Neural cell (in vitro differentiated cells): ENCODE results near the gene PLIN4.

ENCODE experiments used
- CTCF ChIP-seq: fragments of 450-650 bp; IDR thresholded peaks from 2 replicates; pipeline ENCODE4 v1.5.1; 2014; ENCODE audit warnings: antibody characterized with exemption, mild to moderate bottlenecking, moderate library complexity; ENCODE audit not compliant: poor library complexity, severe bottlenecking
- EP300 ChIP-seq: fragments of 450-650 bp; conservative IDR thresholded peaks from 2 replicates; pipeline ENCODE4 v1.6.1; 2014; ENCODE audit warnings: antibody characterized with exemption, mild to moderate bottlenecking, moderate library complexity; ENCODE audit not compliant: poor library complexity, severe bottlenecking
- EZH2 ChIP-seq: fragments of 200-600, 300-800 bp; shearing (Covaris generic), sonication (generic); IDR thresholded peaks from 2 replicates; pipeline ENCODE4 v1.6.1; 2014; ENCODE audit warnings: antibody characterized with exemption, low read length, borderline replicate concordance, mild to moderate bottlenecking; ENCODE audit not compliant: insufficient read depth, poor library complexity, severe bottlenecking
- POLR2AphosphoS5 ChIP-seq: IDR thresholded peaks from 2 replicates; pipeline ENCODE4 v1.6.1; 2012
- RAD21 ChIP-seq: fragments of 450-650 bp; conservative IDR thresholded peaks from 2 replicates; pipeline ENCODE4 v1.6.1; 2014; ENCODE audit warnings: antibody characterized with exemption, mild to moderate bottlenecking, moderate library complexity
- REST ChIP-seq: IDR thresholded peaks from 2 replicates; pipeline ENCODE4 v1.6.1; 2012; ENCODE audit warnings: borderline replicate concordance
- SMC3 ChIP-seq: fragments of 450-650 bp; conservative IDR thresholded peaks from 2 replicates; pipeline ENCODE4 v1.6.1; 2014; ENCODE audit warnings: antibody characterized with exemption, mild to moderate bottlenecking, moderate library complexity; ENCODE audit not compliant: poor library complexity
- TAF1 ChIP-seq: IDR thresholded peaks from 2 replicates; pipeline ENCODE4 v1.6.1; 2012; ENCODE audit warnings: low read depth

GRCh38 chr19:4521170-4521887 lies 3.0 kb upstream of the PLIN4 start:
- TF ChIP-seq TAF1 (no peak), REST (no peak), EP300 (no peak), CTCF (no peak), RAD21 (no peak), POLR2AphosphoS5 (no peak), EZH2 (no peak), SMC3 (no peak)
